Measurements from ENCODE around the gene TRIP12. TPM values are rescaled to one million over a fixed set of nuclear protein-coding genes. Genes with fewer than 3 reads are reported as not detected.

TRIP12 gene
- total RNA-seq, 1 donor from 2014 or later, result 222 TPM

DNA sequence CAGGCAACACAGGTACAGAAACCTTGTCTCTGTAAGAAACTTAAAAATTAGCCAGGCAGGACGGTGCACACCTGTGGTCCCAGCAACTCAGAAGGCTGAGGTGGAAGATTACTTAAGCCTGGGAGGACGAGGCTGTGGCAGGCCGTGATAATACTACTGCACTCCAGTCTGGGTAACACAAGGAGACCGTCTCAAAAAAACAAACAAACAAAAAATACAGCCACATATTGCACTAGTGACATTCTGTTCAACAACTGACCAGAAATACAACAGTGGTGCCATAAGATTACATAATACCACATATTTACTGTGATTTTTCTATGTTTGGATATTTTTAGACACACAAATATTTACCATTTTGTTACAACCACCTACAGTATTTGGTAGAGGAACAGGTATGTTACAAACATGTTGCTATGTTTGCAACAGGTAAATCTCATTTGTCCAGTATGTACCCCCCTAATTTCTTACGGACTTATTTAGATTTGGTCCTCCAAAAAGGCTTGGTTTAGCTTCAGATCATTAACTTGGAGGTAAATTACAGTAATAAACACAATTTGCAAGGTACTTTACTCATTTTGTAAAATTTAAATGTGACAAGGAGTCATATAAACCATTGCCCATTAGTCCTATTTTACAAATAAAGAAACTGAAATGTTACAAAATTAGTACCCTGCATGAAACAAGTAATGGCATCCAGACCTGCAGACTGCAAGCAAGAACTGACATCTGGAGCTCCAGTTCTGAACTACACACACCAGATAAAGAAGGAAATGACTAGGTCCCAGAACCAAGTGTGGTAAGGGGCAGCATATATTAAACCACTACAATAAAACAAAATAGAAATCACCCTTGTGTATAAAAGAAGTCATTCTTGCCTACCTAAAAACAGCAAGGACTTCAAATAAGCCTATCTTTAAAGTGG, 36.8 kb downstream of the TRIP12 start:
- no peak for DNase-seq (ENCODE audit: low spot score)
- intact Hi-C loops (cut with DNase I), result no loop called here

- DNase-seq (ENCODE audit: low spot score), result no peak
- intact Hi-C loops (cut with DNase I), result no loop called here
Measured at GRCh38 chr2:229882583-229882982, 39.2 kb downstream of the TRIP12 start.

GRCh38 chr2:229880892-229881586, 40.8 kb downstream of the TRIP12 start:
- intact Hi-C loops (cut with DNase I), result no loop called here
- DNase-seq (ENCODE audit: low spot score), result no peak

- intact Hi-C loops (cut with DNase I), result no loop called here
- no peak for DNase-seq (ENCODE audit: low spot score)
Measured at GRCh38 chr2:229879191-229879950, 42.4 kb downstream of the TRIP12 start.

DNA sequence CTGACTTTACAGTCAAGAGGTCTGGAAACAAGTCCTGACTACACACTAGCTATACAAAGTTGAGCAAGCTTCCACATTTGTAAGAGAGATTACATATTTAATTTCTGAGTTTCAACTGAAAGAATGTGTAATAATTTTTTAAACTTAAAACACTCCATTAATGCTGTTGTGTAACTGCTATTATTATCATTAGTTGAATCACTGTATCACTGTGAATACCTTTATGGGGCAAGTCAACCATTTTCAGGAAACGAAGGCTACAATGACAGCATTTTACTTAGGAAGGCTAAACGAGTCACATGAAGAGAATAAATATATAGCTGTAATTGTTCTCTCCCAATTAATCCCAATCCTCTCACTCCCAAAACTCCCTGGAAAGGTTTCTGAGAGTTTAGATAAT, 46.3 kb downstream of the TRIP12 start:
- intact Hi-C loops (cut with DNase I), result no loop called here
- no peak for DNase-seq (ENCODE audit: low spot score)

DNA sequence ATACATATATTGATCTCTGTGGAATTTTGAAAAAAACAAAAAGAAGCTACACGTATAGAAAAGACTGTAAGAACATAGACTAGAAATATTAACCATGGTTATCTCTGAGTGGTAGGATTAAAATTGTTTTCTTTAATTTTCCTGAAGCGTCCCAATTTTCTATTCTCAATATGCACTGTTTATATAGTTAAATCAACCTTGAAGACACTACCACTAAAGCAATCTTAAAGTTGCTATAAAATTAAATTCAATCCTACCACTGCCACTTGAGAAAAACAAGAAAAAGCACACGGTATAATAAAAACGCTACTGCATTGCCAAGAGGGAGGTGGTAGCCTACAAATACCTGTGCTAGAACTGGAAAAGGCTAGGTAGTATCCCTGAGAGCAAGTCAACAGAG, 47.2 kb downstream of the TRIP12 start:
- intact Hi-C loops (cut with DNase I), result no loop called here
- DNase-seq (ENCODE audit: low spot score), result no peak

- DNase-seq (ENCODE audit: low spot score), result no peak
- intact Hi-C loops (cut with DNase I), result no loop called here
Measured at GRCh38 chr2:229873123-229873581, 48.7 kb downstream of the TRIP12 start.

DNA sequence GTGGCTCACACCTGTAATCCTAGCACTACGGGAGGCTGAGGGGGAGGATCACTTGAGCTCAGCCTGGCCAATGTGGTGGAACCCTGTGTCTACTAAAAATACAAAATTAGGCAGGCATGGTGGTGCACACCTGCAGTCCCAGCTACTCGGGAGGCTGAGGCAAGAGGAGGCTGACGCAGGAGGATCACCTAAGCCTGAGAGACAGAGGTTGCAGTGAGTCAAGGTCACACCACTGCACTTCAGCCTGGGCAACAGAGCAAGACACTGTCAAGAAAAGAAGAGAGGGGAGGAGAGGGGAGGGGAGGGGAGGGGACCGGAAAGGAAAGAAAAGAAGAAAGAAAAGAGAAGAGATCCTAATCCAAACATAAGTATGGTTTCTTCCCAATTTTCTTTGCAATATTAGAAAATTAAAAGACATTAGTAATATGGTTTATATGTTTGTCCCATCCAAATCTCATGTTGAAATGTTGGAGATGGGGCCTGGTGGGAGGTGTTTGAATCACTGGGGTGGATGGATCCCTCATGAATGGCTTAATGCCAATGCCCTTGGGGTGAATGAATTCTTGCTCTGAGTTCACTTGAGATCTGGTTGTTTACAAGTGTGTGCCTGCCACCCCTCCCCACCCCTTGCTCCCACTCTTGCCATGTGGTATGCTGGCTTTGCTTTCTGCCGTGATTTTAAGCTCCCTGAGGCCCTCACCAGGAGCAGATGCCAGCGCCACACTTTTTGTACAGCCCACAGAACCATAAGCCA, 50.7 kb downstream of the TRIP12 start:
- no peak for DNase-seq (ENCODE audit: low spot score)
- intact Hi-C loops (cut with DNase I), result no loop called here

DNA sequence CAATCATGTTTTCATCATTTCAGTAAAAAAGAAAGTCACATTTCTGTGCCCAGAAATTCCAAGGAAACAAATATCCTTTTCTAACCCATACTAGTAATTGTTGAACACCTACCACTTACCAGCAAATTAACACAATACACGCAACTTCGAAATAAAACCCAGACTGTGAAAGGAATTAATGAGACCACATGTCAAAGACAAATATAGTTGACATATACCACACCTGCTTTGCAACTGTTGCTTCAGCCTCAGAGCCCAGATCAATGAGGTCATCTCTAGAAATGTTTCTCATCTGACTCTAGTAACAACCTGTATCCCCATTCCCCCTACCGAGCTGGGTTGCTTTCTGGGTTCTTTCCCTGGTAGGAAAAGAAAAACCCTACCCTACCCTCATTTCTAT, 52.6 kb downstream of the TRIP12 start:
- DNase-seq (ENCODE audit: low spot score), result no peak
- intact Hi-C loops (cut with DNase I), result no loop called here

GRCh38 chr2:229868794-229869193, 53.0 kb downstream of the TRIP12 start:
- intact Hi-C loops (cut with DNase I), result no loop called here

DNA sequence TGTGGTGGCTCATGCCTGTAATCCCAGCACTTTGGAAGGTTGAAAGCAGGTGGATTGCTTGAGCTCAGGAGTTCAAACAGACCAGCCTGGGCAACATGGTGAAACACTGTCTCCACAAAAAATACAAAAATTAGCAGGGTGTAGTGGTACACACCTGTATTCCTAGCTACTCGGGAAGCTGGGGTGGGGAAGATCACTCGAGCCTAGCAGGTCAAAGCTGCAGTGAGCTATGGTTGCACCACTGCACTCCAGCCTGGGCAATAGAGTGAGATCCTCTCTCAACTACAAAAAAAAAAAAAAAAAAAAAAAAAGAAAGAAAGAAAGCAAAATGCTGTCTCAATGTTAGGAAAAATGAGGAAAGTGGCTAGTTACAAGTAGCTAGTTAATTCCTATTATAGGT, 56.8 kb downstream of the TRIP12 start:
- intact Hi-C loops (cut with DNase I), result no loop called here
- DNase-seq (ENCODE audit: low spot score), result no peak

More at GRCh38 chr2:229868794-229869193, 53.0 kb downstream of the TRIP12 start:
- no peak for DNase-seq (ENCODE audit: low spot score)

DNA sequence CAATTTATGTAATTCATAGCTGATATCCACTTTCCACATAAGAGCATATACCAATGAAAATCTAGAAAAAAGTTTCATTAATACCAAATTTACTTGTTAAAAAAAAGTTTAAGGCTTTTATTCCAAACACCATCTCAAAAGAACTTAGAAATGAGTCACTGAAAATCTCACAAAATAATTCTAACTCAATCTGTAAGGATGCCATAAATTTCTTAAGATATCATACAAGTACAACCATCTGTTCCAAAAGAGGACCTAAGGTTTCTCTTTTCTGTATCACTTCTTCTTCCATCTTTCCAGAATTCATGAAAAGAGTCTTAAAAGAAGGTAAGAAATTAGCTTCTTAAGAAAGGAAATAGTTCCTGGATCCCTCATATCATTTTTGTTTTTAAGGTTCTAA, 60.4 kb downstream of the TRIP12 start:
- intact Hi-C loops (cut with DNase I), result no loop called here
- no peak for DNase-seq (ENCODE audit: low spot score)

- DNase-seq (ENCODE audit: low spot score), result no peak
- intact Hi-C loops (cut with DNase I), result no loop called here
Measured at GRCh38 chr2:229860334-229860733, 61.5 kb downstream of the TRIP12 start.

- DNase-seq (ENCODE audit: low spot score), result no peak
- intact Hi-C loops (cut with DNase I), result no loop called here
Measured at GRCh38 chr2:229858351-229858750, 63.5 kb downstream of the TRIP12 start.

GRCh38 chr2:229857634-229858033, 64.2 kb downstream of the TRIP12 start:
- no peak for DNase-seq (ENCODE audit: low spot score)
- intact Hi-C loops (cut with DNase I), result no loop called here

DNA sequence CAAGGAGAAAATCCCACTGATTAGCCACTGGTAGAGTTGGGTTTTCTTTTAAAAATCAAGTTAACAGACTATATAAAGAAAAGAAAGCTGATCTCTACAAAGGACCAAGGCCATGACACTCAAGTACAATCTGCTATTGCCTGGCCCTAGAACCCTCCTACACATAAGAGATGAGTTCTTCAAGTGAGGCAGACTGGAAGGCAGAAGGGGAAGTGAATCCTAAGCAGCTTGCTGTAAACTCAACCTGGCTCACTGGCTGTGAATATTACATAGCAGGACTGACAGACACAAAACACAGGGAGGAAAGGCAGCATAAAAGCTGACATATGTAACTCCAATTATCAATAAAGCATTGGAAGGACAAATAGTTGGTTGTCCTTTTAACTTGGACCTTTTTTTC, 65.4 kb downstream of the TRIP12 start:
- no peak for DNase-seq (ENCODE audit: low spot score)
- intact Hi-C loops (cut with DNase I), result no loop called here

DNA sequence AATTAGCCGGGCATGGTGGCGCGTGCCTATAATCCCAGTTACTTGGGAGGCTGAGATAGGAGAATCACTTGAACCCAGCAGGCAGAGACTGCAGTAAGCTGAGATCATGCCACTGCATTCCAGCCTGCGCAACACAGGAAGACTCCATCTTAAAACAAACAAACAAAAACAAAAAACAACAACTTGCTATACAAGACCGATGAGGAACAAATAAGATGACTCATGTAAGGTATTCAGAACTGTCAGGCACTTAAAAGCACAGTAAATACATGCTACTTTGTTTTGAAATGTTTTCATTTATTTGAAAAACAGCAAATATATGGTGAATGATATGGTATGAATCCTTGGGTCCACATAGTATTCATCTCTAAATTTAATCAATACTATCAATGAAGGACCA, 66.7 kb downstream of the TRIP12 start:
- intact Hi-C loops (cut with DNase I), result no loop called here

GRCh38 chr2:229852565-229852964, 69.2 kb downstream of the TRIP12 start:
- peak; percentile 80 for DNase-seq (ENCODE audit: low spot score)
- intact Hi-C loops (cut with DNase I), result no loop called here

More for the DNA sequence above, 66.7 kb downstream of the TRIP12 start:
- no peak for DNase-seq (ENCODE audit: low spot score)

GRCh38 chr2:229851870-229852269, 69.9 kb downstream of the TRIP12 start:
- DNase-seq (ENCODE audit: low spot score), result no peak

More at GRCh38 chr2:229851870-229852269, 69.9 kb downstream of the TRIP12 start:
- intact Hi-C loops (cut with DNase I), result no loop called here
